SK-N-MC (cell line): ENCODE results near the gene SSU72.
"Not testable (repeated sequence)": the region's sequence is repeated elsewhere in the genome, so short reads cannot be mapped to it uniquely, and the experiment has no call there.

Source experiments
- DNase-seq: peaks from one replicate; pipeline ENCODE4 v3.0.0-alpha.2; 2011; ENCODE audit warnings: low read depth, low spot score
- H3K27ac ChIP-seq: fragments of 200-600 bp; sonication (generic); 2 replicates; pipeline ENCODE4 v1.5.1; 2016; ENCODE audit warnings: mixed run types
- H3K36me3 ChIP-seq: fragments of 200-600 bp; sonication (generic); 2 replicates; pipeline ENCODE4 v1.6.1; 2017; ENCODE audit warnings: antibody characterized with exemption, low read length, mixed read lengths; ENCODE audit not compliant: insufficient read depth
- H3K4me3 ChIP-seq: fragments of 200-600 bp; sonication (generic); 2 replicates; pipeline ENCODE4 v1.5.1; 2016
- H3K9ac ChIP-seq: fragments of 200-600 bp; sonication (generic); 2 replicates; pipeline ENCODE4 v1.8.0; 2017; ENCODE audit warnings: mixed run types, mixed read lengths; ENCODE audit not compliant: insufficient read length
- H3K9me3 ChIP-seq: fragments of 200-600 bp; sonication (generic); 2 replicates; pipeline ENCODE4 v1.6.1; 2017; ENCODE audit warnings: low read depth, mild to moderate bottlenecking, antibody characterized with exemption, low read length, moderate library complexity, mixed read lengths
- EZH2 ChIP-seq: fragments of 200-600 bp; sonication (generic); IDR thresholded peaks from one replicate; pipeline ENCODE4 v1.6.1; 2017; ENCODE audit warnings: antibody characterized with exemption
- FOXP2 ChIP-seq: optimal IDR thresholded peaks from 2 replicates; pipeline ENCODE3; 2011; ENCODE audit warnings: mild to moderate bottlenecking, moderate library complexity; ENCODE audit not compliant: insufficient read depth; ENCODE audit errors: extremely low read length, control extremely low read depth
- POLR2AphosphoS5 ChIP-seq: IDR thresholded peaks from 2 replicates; pipeline ENCODE4 v1.6.1; 2012; ENCODE audit warnings: mild to moderate bottlenecking, low read depth, low read length, borderline replicate concordance

Gene SSU72

DNA sequence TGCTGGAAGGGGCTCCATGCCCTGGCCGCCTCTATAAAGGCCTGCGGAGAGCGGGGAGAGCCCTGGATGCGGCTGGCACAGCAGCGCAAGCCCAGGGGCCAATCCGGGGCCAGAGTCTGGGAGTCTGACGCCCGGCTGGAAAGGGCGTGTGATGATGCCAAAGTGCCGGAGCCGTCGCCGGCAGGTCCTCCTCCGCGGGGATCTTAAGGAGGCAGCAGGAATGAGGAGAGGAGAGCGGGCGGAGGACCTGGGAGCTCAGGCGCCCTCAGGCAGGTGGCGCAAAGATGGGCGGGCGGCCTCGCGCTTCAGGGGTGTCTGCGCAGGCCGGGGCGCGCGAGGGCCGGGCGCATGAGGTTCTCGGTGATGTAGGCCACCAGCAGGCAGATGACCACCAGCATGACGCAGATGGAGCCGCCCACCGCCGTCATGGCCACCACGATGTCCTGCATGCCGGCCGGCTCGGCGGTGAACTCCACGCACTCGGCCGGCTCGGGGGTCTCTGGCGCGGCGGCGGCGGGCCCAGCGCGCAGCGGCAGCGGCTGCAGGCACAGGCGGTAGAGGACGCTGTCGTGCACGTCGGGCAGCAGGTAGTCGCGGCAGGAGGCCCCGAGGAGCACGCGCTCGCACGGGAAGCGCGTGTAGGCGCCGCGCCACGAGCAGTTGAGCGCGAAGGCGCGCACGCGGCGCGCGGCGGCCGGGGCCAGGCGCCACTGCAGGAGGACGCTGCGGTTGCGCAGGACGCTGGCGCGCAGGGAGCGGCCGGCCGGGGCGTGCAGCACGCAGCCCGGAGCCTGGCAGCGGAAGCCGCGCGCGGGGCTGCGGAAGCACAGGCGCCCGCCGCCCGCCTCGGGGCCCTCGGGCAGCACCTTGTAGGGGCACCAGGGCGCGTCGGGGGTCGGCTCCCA is 24.6 kb upstream of the SSU72 start:
- Histone ChIP-seq H3K27ac (no peak overlapping the region), H3K9ac (no peak overlapping the region), H3K4me3 (peak overlapping the region; percentile 62), H3K36me3 (no peaks in the 10 kb centered on the region), H3K9me3 (no peaks in the 10 kb centered on the region)
- no peak for DNase-seq
- TF ChIP-seq EZH2 (no peak), FOXP2 (no peak), POLR2AphosphoS5 (no peak)

DNA sequence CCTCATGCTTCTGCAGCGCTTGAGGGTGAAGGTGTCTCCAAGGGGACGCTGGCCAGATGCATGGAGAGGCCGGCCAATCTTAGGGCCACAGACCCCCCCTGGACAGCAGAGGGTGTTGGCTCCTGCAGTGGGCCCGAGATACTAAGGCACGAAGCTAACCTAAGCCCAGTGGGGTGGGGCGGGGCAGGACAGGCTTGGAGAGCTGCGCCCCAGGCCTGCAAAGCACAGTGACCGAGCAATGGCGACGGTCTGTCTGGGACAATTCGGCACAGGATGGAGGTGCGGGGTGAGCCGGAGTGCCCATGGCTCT is 24.0 kb upstream of the SSU72 start:
- Histone ChIP-seq H3K36me3 (no peaks in the 10 kb centered on the region), H3K27ac (no peak overlapping the region), H3K9me3 (no peaks in the 10 kb centered on the region), H3K4me3 (no peak overlapping the region), H3K9ac (no peak overlapping the region)
- TF ChIP-seq EZH2, result no peak
- TF ChIP-seq FOXP2, result no peak
- TF ChIP-seq POLR2AphosphoS5, result no peak
- DNase-seq, result no peak

DNA sequence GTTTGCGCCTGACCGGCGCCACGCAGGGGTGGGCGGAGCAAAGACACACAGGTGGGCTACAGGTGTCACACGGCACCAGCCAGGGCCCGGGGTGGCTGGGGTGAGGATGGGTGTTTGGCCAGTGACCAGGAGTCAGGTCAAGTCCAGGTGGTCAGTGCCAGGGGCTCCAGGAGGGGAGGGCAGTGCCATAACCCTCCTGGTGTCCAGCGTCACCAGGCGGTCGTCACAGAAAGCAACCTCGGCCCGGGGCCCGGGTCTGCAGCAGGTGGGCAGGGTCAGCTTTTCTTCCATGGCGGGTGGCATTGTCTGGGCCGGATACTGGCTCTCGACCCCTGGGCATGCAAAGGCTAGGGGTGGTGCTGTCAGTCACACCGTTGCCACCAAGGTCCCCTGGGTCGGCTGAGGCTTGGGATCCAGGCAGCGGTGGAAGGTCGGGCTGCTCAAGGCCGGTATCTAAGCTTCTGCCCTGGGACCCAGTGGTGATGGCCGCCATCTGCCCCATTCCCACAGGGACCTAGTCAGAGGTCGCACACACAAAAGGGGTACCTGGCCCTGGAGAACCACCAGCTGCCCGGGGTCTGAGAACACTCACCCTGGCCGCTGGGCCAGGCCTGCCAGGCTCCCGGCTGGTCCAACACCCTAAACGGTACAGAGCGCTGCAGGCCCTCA is 23.5 kb upstream of the SSU72 start:
- no peak overlapping the region for H3K9ac ChIP-seq
- TF ChIP-seq EZH2, result no peak
- no peak for TF ChIP-seq FOXP2
- no peak for TF ChIP-seq POLR2AphosphoS5

DNA sequence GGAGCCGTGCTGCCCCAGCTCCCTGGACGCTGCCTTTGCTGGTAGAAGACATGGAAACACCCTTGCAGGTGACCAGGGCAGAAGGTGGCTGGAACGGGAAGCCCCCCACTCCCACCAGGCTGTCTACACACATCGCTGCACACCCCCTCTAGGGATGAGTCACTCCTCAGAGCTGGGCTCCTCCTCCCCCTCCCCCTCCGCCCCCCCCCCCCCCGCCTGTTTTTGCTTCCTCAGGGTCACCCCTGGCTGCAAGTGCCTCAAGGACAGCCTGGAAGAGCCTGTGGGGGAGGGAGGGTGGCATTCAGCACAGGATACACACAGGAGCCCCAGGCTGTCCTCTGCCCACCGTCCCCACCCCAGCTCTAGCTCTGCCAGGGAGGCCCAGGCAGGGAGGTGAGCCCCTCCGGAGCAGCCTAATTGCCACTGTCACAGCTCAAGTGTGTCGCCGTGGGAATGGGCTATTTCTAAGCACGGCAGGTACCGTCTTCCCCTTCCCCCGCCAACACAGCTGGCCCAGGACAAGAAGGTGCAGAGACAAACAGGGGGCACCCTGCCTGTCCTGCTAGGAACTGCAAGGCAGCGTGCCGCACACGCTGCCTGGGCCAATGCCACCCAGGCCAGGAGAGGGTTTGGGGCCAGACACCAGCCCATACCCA is 22.7 kb upstream of the SSU72 start:
- no peak for DNase-seq
- H3K27ac ChIP-seq, result no peak overlapping the region
- no peak overlapping the region for H3K4me3 ChIP-seq
- no peaks in the 10 kb centered on the region for H3K9me3 ChIP-seq
- no peak overlapping the region for H3K9ac ChIP-seq
- TF ChIP-seq EZH2, result no peak
- TF ChIP-seq POLR2AphosphoS5, result no peak
- TF ChIP-seq FOXP2, result no peak
- no peaks in the 10 kb centered on the region for H3K36me3 ChIP-seq

More for the DNA sequence above, 23.5 kb upstream of the SSU72 start:
- H3K4me3 ChIP-seq, result no peak overlapping the region
- no peak overlapping the region for H3K27ac ChIP-seq
- no peak for DNase-seq
- no peaks in the 10 kb centered on the region for H3K9me3 ChIP-seq
- no peaks in the 10 kb centered on the region for H3K36me3 ChIP-seq

DNA sequence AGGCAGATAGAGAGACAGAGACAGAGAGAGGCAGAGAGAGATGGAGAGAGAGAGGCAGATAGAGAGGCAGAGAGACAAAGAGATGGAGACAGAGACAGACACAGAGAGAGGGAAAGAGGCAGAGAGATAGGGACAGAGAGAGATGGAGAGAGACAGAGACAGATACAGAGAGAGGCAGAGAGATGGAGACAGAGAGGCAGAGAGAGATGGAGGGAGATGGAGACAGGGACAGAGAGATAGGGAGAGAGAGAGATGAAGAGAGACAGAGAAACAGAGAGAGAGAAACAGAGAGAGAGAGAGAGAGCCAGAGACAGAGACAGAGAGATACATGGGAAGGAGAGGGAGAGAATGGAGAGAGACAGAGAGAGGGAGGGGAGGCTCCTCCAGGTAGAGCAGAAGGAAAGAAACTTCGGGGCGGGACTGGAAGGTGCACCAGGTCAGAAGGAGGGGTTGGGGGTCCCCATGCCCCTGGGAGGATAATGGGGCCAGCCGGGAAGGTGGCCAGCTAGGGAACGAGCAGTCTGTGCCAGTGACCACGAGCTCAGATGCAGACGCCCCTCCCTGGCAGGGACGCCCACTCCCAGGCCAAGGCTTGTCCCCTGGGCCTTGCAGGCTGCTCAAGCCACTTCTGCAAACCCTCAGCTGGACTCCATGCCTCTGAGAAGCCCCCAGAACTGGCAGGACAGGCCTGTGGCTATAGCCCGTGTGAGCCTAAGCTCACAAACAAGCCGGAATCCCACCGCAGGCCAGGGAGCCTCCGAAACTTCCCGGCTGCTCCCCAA is 22.0 kb upstream of the SSU72 start:
- Histone ChIP-seq H3K36me3 (no peaks in the 10 kb centered on the region), H3K27ac (no peak overlapping the region), H3K9ac (no peak overlapping the region), H3K4me3 (no peak overlapping the region), H3K9me3 (no peaks in the 10 kb centered on the region)
- DNase-seq, result no peak
- TF ChIP-seq EZH2 (no peak), FOXP2 (no peak), POLR2AphosphoS5 (no peak)

DNA sequence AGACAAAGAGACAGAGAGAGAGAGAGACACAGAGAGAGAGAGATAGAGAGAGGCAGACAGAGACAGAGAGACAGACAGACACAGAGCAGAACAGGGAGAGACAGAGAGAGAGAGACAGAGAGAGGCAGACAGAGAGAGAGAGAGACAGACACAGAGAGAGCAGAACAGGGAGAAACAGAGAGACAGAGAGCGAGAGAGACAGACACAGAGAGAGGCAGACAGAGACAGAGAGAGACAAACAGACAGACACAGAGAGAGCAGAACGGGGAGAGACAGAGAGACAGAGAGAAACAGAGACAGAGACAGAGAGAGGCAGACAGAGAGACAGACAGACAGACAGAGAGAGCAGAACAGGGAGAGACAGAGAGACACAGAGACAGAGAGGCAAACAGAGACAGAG is 20.7 kb upstream of the SSU72 start:
- not testable (repeated sequence) for H3K9ac ChIP-seq, DNase-seq, H3K27ac ChIP-seq, H3K36me3 ChIP-seq, H3K4me3 ChIP-seq, H3K9me3 ChIP-seq

DNA sequence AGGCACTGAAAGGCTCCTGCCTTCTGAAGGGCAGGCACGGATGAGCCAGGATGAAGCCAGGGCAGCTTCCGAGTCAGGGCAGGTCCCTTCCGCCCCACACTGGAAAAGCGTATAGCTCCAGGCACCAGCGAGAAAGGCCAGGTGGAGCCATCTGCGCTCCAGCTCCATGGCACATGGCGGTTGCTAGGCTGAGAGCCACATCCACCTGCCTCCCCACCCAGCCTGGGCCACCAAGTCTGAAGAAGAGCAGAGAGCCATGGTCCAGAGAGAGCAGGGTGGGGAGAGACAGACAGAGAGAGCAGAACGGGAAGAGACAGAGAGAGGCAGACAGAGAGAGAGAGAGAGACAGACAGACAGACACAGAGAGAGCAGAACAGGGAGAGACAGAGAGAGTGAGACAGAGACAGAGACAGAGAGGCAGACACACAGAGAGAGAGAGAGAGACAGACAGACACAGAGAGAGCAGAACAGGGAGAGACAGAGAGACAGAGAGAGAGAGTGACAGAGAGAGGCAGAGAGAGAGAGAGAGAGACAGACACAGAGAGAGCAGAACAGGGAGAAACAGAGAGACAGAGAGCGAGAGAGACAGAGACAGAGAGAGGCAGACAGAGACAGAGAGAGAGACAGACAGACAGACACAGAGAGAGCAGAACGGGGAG is 20.1 kb upstream of the SSU72 start:
- no peak for DNase-seq
- Histone ChIP-seq H3K9ac (no peak overlapping the region), H3K36me3 (no peaks in the 10 kb centered on the region), H3K27ac (no peak overlapping the region), H3K9me3 (no peaks in the 10 kb centered on the region), H3K4me3 (no peak overlapping the region)
- TF ChIP-seq EZH2, result no peak
- no peak for TF ChIP-seq POLR2AphosphoS5
- no peak for TF ChIP-seq FOXP2
